GM21367 (cell line): Measurements from ENCODE around the gene C3orf33.
A peak's percentile ranks its signal among the peaks of the same experiment; 100 is the strongest.
"Not testable (repeated sequence)": the region's sequence is repeated elsewhere in the genome, so short reads cannot be mapped to it uniquely, and the experiment has no call there.

Source experiments
- ATAC-seq: cut with Tn5 transposase; IDR thresholded peaks from one replicate; pipeline ENCODE4 v1.9.1; 2021; ENCODE audit not compliant: unreplicated experiment

Gene C3orf33, protein sequence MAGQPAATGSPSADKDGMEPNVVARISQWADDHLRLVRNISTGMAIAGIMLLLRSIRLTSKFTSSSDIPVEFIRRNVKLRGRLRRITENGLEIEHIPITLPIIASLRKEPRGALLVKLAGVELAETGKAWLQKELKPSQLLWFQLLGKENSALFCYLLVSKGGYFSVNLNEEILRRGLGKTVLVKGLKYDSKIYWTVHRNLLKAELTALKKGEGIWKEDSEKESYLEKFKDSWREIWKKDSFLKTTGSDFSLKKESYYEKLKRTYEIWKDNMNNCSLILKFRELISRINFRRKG

DNA sequence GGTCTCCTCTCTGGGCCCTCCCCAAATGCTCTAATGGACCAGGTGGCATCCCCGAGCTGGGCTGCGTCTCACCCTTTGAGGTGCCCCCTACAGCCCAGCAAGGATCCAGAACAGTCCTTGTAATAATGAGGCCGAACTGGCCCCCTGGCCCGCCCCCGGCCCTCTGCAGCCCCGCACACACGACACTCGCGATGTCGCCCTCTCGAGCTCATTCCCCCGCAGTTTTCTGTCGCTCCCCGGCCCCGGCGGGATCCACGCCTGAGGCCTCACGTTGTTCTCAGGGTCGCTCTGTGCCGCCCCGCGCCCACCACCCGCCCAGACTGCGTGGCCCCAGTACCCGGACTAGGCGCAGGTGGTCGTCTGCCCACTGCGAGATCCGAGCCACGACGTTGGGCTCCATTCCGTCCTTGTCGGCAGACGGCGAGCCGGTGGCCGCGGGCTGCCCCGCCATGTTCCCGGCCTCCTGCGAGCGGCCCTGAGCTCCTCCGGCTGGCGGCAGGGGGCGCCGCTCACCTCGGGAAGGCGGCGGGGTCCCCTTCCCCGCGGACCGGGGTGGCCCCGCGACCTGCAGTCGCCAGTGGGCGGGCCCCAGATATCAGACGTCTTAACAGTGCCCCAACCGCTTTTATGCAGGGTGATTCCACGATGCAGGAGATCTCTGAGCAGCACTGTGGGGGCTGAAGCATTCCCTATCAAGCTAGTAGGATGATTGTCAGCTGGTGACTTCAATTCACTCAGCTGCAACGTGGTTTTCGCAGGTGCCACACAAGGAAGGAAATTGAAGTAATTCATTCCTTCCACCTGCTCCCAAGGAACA, at the start of gene C3orf33:
Gene C3orf33, minus strand, starts transcription at position 477 of the 817 bp plus-strand sequence. Its CDS starts 26 bp downstream, at position 451.
- ATAC-seq = peak; percentile 96

DNA sequence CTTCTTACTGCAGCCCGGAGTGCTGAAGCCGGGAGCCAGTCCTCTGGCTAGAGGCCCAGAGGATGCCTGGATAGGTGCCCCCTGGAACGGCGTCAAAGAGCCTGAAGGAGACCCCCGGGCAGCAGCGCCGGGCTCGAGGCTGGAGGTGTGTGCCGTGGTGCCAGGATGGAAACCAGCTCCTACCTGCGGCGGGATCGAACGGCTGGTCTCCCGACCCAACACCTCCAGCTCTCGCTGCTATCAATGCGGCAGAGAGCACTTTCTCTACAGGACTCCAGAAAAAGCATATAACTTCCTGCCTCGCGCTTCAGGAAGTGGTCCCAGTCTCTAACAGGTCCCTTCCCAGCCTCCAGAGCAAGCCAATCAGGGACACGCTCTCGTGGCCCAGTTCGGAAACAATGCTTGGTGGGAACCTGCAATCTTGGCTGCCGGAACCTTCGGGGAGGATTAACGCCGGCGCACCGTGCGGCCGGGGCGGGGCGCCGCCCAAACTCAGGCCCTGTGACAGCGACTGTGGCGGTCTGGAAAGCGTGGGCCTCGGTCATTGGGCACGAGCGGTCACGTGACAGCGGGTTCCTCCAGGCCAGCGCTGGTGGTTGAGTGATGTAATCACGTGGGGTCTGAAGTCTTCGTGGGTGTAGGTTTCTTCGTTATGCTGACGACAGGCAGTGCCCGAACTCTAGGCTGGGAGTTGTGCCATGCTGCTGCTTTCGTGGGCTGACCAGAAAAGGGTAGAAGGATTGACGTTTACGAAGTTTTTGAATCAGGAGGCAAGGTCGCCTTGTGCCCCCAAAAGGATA, 48.3 kb upstream of the C3orf33 start, which contains the start of gene SLC33A1:
Gene SLC33A1, minus strand, starts transcription at position 287 of the 800 bp plus-strand sequence. CDS start 430 bp downstream, outside the sequence.
- peak; percentile 92 for ATAC-seq

DNA sequence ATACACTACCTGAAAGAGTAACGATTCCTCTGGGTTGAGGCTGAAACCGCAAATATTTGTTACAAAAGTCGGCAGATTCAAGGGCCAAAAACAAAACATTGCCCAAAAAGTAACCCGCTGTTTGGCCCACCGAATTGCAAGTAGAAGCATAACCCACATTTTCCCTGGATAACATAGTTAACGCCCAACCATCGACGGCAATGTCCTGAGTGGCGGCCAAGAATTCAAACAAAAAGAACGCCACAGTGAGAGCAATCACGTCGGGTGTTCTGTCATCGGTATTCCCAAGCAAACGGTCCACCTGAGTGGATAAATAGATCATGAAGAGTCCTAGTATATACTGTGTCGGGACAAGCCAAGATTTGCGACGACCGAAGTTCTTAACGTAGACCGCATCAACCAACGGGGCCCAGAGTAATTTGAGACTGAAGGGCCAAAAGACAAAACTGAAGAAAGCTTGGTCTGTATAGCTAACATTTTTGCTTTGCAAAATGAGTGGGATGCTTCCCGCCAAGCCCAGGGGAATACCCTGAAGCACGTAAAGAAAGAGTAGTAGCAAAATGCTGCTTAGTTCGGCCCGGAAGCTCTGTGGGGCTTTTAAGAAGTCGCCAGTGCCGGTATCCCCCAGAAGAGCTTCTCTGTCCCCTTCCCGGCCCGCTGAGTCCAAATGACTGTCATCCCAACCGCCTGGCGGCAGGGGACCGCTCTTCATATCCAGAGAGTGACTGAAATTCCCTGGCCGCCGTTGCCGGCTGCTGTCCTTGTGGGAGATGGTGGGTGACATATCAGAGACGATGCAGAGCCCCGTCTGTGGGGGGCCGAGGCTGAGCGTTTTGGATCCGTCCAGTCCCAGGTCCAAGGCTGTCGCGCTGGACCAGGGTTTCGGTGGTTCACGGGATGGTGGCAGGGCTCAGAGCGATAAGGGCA, 47.4 kb upstream of the C3orf33 start:
- peak; percentile 6 for ATAC-seq

DNA sequence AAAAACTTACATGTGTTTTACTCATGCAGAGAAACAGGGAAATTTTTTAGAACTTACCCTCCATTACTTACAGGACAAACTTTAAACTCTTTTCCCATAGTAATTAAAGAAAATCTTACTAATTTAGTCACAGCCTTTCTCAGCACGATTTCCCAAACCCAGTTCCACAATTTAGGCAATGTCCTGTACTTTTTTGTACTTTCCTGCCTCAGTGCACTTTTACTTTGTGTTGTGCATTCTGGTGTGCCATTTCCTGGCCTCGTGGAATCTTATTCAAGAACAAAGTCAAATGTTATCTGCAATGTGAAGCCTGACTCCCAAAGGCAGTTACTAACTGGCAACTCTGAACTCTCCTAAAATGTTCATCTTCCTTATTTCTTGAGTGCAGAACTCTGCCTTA, 46.3 kb upstream of the C3orf33 start:
- ATAC-seq = no peak

DNA sequence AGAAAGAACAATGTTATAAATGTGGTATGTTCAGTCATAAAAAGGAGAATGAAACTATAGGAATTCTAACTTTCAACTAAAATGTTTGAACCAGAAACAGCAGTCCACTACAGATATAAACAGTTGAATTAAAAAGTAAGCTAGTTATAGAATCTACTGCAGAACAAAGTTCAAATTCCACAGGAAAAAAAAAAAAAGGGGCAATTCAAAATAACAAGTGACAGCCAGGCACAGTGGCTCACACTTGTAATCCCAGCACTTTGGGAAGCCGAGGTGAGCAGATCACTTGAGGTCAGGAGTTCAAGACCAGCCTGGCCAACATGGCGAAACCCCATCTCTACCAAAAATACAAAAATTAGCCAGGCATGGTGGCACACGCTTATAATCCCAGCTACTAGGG, 43.3 kb upstream of the C3orf33 start:
- not testable (repeated sequence) for ATAC-seq

DNA sequence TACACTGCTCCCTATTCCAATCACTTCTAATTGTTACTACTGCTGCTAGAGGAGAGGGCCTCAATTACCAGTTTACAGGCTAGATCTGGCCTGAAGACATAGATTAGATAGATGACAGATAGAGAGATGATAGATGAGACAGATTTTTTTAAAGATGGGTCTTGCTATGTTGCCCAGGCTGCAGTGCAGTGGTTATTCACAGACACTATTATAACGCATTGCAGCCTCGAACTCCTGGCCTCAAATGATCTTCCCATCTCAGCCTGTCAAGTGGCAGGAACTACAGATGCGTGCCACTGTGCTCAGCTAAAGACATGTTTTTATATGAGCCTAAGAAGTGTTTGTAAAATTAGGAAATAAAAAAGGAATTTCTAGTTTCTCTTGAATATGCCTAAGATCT, 41.9 kb upstream of the C3orf33 start:
- no peak for ATAC-seq

DNA sequence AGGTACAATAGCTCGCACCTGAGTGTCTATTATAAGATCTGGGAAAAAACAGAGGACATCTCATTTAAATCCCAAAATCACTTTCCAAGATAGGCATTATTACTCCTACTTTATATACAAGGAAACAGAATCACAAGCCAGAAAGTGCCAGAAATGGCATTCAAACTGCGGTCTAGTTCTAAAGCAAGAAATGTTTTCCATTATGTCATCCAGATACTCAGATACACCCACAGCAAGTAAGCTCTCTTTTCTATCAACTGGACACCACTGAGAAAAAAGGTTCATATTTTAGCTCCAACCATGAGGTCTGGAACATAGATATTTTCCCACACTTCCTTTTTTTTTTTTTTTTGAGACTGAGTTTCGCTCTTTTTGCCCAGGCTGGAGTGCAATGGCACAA, 40.0 kb upstream of the C3orf33 start:
- no peak for ATAC-seq

DNA sequence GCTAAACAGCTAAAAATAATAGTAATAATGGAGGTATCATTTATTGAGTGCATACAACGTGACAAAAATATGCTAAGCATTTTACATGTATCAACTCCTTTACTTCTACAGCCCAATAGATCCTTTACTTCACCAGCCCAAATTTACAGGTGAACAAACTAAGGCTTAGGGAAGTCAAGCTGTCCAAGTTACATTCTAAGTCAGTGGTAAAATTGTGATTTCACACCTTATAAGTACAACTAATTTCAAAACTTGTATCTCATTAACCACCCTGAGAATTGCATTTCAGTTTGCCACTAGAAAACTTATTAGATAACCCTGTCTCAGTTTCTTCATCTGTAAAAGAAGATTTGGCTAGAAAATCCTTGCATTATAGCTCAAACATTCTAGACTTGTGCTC, 37.5 kb upstream of the C3orf33 start:
- ATAC-seq = no peak

DNA sequence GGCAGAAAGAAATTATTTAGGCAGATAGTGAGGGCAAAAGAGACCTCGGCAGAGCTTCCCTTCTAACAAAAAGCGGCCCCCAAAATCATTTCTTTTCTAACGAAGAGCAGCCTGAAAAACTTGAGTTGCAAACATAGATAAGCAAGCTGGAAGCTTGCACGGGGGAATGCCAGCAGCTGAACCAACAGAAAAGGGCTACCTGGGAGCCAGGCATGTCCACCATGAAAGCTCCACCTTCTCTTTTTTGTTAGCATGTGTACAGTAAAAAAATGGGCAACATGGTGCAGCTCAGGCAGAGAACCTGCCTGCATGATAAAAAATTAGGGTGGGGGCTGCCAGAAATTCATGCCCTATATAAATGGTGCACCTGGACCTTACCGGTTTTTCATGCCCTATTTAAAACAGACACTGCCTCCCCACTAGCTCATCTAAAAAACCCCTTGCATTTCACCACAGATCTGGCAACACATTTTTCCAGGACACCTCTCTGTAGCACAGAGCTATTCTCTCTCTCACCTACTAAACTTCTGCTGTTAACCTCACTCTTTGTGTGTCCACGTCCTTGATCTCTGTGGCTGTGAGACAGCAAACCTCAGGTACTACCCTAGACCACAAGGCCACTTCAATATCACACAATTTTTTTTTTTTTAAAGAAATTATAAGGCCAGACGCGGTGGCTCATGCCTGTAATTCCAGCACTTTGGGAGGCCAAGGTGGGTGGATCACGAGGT, 29.4 kb upstream of the C3orf33 start:
- ATAC-seq = no peak

DNA sequence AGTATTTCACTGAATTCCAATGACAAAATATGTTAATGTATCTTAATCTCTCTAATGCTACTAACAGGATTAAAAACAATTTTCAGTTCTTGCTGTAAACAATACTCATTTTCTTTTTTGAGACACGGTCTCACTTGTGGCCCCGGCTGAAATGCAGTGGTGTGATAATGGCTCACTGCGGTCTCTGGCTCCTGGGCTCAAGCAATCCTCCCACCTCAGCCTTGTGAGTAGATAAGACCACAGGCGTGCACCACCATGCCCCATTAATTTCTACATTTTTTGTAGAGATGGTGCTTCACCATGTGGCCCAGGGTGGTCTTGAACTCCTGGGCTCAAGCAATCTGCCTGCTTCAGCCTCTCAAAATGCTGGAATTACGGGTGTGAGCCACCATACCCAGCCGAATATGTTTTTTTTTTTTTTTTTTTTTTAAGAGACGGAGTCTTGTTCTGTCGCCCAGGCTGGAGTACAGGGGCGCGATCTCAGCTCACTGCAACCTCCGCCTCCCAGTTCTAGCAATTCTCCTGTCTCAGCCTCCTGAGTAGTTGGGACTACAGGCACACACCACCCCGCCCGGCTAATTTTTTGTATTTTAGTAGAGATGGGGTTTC, 22.5 kb upstream of the C3orf33 start:
- ATAC-seq = not testable (repeated sequence)

DNA sequence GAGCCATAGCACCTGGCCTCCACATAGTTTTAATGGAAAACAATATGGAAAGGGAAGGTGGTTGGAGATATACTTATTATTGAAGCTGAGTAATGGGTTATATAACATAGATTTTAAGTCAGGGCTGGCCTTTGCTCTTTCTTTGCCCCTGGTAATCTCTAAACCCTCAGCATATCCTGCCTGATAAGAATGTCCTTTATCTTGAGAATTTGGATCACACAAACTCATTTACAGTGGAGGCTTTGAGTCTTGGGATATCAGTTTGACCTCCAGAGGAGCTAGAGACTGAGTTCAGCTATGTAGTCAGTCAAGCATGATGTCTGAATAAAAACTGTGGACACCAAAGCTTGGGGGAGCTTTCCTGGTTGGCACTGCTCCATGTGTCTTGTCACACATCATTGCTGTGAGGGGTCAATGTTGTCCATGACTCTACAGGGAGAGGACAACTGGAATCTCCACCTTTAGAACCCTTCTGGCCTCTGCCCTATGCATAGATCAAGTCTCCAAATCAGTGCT, 9.0 kb upstream of the C3orf33 start:
- no peak for ATAC-seq

DNA sequence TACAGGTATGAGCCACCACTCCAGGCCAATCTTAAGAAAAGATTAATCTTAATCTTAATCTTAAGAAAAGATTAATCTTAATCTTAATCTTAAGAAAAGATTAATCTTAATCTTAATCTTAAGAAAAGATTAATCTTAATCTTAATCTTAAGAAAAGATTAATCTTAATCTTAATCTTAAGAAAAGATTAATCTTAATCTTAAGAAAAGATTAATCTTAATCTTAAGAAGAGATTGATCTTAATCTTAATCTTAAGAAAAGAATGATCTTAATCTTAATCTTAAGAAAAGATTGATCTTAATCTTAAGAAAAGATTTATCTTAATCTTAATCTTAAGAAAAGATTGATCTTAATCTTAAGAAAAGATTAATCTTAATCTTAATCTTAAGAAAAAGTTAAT, 7.1 kb upstream of the C3orf33 start:
- not testable (repeated sequence) for ATAC-seq

DNA sequence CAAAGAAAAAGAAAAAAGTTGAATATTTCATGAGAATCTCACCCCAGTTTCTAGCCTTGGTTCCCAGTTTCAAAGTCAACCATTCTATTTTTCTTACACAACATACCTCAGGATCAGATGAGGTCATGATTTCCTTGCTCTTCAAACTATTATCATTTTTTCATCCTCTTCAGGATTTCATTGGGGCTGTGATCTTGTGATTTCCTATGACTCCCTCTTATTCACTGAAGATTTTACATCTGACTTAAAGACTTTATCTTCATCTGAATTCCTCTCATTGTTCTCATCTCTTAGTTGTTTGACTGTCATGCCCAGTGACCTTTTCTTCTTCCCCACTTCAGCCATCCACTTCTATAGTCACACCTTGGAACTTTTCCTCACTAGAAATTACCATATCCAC, 3.1 kb upstream of the C3orf33 start:
- ATAC-seq = no peak

DNA sequence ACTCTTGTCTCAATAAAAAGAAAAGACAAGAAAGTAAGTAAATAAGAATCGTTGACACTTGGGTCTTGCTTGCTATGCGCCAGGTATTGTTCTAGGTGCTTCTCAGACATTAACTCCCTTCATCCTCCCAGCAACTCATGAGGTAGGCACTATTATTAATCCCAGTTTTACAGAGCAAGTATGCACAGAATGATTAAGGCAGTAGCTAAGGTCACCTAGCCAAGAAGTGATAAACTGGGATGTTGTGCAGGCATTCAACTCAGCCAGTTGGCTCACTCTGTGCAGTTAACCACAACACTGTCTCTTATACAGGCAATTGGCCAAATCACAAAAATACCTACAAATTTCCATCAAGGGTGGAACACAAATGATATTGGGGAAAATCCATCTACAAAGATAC, 1.7 kb upstream of the C3orf33 start:
- no peak for ATAC-seq

DNA sequence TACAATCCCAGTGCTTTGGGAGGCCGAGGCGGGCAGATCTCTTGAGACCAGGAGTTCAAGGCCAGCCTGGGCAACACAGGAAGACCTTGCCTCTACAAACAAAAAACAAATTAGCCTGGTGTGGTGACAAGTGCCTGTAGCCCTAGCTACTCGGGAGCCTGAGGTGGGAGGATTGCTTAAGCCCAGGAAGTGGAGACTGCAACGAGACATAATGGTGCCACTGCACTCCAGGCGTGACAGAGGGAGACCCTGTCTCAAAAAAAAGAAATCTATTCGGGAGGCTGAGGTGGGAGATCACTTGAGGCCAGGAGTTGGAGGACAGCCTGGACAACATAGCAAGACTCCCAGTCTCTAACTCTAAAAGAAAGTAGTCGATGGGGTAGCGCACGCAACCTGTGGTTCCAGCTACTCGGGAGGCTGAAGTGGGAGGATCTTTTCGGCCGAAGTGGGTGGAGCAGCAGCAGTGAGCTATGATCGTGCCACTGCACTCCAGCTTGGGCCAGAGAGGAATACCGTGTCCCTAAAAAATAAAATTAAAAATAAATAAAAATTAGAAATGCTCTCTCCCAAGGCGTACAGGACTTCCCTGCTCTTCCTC, 775 bp downstream of the C3orf33 start:
- no peak for ATAC-seq

DNA sequence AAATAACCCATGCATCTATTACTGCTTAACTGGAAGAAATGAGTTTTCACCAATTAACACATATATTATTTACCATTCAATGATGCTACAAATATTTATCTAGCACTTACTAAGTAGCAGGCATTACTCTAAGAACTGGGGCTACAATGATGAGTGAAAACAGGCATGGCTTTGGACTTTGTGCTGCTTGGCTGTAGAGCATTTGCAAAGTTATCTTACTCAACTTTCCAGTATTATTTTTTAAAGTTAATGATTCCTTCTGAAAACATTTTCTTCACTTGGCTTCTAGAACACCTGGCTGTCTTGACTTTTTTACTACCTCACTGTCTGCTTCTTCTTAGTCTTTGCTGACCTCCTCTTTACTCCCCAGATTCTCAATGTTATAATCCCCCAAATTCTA, 1.8 kb downstream of the C3orf33 start:
- no peak for ATAC-seq

DNA sequence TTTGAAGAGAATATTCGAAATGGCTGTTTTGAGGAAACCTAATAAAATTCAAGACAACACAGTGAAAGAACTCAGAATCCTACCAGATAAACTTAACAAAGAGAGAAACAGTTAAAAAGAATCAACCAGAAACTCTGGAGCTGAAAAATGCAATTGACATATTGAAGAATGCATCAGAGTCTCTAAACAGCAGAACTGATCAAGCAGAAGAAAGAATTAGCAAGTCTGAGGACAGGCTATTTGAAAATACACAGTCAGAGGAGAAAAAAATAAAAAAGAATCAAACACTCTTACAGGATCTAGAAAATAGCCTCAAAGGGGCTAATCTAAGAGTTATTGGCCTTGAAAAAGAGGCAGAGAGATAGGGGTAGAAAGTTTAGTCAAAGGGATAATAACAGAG, 13.5 kb downstream of the C3orf33 start:
- ATAC-seq = no peak

DNA sequence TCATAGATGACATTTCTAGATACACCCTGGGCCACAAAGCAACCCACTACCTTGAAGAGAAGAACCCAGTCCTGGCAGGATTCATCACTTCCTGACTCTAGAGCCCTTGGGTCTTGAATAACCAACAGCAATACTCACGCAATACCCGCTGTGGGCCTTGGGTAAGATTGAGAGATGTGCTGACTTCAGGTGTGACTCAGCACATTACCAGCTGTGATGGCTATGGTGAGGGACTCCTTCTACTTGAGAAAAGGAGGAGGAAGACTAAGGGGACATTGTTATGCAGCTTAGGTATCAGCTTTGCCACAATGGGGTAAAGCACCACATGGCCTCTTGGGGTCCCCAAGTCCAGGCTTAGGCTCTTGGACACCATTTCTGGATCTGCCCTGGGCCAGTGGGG, 14.9 kb downstream of the C3orf33 start:
- ATAC-seq = no peak
